22Rv1 (cell line): ENCODE measurements around the gene ABHD16A.

Experiments used
- ZFX ChIP-seq: fragments of 450-650 bp; IDR thresholded peaks from 2 replicates; pipeline ENCODE4 v1.6.1; 2017; ENCODE audit warnings: antibody characterized with exemption, borderline replicate concordance
- TF ChIP-seq, protein P1 (sequence below): fragments of 450-650 bp; IDR thresholded peaks from 2 replicates; pipeline ENCODE4 v1.5.1; 2017; ENCODE audit warnings: mild to moderate bottlenecking

DNA sequence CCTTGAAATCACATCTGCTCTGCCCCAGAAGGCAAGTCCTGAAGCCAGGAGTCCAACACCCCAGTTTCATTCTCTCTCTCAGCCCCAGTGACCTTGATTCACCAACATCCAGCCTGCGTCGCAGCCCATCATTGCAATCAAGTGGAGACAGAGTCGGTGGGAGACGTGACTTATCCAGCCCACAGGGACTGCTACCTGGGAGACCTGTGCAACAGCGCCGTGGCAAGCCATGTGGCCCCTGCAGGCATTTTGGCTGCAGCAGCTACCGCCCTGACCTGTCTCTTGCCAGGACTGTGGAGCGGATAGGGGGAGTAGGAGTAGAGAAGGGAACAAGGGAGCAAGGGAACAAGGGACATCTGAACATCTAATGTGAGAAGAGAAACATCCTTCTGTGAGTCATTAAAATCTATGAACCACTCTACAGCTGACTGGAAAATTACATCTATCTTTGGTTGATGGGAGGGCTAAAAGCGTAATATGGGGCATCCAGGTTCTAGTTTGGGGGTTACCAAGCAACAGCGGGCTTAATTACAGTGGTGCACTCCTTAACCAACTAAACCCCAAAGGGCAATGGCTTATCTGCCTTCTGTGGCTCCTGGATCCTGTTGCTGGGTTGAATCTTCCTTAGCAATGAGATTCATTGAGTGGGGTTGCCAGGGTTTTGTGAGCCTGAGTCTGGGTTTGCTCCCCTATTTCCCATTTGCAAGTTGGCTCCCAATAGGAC lies 14.5 kb upstream of the ABHD16A start:
- TF ChIP-seq, protein P1, sequence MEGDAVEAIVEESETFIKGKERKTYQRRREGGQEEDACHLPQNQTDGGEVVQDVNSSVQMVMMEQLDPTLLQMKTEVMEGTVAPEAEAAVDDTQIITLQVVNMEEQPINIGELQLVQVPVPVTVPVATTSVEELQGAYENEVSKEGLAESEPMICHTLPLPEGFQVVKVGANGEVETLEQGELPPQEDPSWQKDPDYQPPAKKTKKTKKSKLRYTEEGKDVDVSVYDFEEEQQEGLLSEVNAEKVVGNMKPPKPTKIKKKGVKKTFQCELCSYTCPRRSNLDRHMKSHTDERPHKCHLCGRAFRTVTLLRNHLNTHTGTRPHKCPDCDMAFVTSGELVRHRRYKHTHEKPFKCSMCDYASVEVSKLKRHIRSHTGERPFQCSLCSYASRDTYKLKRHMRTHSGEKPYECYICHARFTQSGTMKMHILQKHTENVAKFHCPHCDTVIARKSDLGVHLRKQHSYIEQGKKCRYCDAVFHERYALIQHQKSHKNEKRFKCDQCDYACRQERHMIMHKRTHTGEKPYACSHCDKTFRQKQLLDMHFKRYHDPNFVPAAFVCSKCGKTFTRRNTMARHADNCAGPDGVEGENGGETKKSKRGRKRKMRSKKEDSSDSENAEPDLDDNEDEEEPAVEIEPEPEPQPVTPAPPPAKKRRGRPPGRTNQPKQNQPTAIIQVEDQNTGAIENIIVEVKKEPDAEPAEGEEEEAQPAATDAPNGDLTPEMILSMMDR: peak; percentile 85
- no peak for TF ChIP-seq ZFX
